NCI-H2196 (cell line): Measurements from ENCODE around the gene FBXO11.
"Not testable (repeated sequence)": the region's sequence is repeated elsewhere in the genome, so short reads cannot be mapped to it uniquely, and the experiment has no call there.

Experiments used
- DNase-seq: peaks from one replicate; lab custom pipeline; 2025; ENCODE audit not compliant: unreplicated experiment; lab: John Stamatoyannopoulos, UW

The FBXO11 gene

DNA sequence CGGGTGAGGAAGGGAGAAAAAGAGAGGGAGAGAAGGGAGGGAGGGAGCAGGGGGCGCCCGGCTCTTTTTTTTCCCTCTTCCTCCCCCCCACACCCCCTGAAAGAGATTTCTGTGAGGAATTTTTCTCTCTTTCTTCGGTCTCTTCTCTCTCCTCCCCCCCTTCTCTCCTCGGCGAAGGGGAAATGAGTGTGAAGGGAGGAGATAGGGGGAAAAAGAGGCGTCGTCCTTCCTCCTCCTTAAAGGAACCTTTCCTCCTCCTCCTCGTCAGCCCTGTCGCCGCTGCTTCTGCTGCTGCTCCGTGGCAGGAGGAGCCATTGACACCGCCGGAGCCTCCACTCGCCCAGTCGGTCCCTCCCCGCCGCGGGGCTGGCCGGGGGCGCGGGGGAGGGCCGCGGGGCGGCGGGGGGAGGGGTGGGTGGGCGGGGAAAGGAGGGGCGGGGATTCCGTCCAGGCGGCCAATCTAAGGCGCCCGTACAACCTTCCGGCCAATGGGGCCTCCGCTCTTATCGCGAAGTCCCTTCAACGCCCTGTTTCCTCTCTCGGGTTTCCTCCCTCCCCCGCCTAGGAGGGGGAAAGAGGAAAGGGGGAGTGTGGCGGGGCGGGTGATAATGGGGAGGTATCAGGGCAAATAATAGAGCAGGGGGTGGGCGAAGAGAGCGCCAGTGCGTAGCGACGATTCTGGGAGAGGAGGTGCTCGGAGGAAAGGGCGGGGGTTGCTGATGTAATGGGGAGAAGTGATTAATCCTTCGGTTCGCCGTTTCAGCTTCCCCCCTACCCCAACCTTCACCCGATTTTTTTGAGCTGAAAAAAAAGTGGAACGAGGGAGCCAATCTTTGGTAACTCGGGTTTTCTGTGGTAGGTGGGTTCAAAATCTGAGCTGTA lies at the start of gene FBXO11:
FBXO11 (minus strand) TSS at position 342 of the 882 bp plus-strand sequence. CDS start 778 bp downstream, outside the sequence.
- DNase-seq = peak; percentile 97

DNA sequence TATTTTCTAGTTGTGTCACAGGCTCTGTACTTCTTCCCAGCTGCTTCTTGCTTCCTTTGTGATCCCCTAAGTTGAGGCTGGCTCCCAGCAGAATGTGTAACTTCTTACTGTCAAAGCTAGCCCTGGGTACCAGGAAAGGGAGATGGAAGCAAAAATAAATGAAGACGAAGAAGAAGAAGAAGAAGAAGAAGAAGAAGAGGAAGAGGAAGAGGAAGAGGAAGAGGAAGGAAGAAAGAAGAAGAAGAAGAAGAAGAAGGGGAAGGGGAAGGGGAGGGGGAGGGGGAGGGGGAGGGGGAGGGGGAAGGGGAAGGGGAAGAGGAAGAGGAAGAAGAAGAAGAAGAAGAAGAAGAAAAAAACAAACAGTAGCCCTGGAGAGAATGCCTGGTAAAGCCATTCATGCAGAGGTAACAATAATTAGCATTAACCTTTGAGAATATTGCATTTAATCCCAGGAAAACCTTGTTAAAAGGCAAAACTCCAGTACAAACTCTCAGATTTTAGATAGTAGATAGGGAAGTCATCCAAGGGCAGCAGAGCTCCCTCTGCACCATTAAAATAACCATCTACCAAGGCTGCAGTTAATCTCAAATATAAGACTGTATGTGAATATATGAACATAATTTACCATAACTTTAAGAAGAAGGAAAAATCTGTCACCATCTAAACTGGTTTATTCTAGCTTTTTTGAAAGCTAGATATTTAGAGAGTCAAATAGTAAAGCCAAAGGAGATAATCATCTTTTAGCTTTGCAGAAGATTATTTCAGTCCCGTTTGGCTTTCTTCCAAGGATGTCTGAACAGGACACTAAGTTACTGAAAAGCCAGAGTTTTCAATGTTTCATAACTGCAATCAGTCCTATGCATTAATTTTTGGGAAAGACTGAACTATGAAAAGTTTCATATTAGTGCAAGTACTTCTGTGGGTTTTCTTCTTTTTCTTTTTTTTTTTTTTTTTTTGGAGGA lies 44.3 kb upstream of the FBXO11 start:
- no peak for DNase-seq

DNA sequence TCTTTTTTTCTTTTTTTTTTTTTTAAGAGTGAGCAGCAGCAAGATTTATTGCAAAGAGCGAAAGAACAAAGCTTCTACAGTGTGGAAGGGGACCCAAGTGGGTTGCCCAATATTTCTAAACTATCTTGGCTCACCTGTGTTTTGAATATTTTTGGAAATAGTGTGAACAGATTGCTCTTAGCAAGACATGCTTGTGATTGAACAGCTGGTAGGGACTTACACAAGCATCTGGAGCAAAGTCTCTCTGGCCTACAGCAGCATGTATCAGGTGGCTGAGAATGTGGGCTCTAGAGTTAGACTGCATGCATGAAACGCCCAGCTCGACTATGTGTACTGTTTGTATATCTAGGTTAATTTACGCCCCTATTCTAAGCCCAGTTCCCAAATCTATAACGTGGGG lies 40.3 kb upstream of the FBXO11 start:
- no peak for DNase-seq

DNA sequence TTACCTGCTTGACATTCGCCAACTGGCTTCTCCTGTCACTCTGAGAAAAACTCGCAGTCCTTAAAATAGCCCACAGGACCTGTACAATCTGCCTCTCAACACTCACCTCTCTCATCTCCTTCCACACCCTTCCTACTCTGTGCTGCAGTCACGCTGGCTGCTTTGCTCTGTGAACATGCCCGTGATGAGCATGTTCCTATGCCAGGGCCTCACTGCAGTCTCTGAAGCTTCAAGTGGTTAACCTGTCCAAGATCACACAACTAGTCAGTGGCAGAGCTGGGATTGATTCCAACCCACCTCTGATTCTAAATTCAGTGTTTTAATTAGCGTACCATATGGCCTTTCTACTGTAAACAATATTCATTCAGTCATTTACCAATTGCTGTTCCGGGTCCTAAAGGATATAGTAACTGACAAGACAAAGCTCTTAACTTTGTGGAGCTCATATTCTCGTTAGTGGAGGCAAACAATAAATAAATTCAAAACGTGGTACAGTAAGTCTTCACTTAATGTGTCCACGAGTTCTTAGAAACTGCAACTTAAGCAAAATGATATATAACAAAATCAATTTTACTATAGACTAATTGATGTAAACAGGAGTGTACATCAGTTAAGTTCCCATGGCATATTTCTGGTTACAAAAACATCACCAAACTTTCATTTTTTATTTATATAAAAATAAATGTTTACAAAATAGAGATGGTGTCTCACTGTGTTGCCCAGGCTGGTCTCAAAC lies 38.9 kb upstream of the FBXO11 start:
- no peak for DNase-seq

DNA sequence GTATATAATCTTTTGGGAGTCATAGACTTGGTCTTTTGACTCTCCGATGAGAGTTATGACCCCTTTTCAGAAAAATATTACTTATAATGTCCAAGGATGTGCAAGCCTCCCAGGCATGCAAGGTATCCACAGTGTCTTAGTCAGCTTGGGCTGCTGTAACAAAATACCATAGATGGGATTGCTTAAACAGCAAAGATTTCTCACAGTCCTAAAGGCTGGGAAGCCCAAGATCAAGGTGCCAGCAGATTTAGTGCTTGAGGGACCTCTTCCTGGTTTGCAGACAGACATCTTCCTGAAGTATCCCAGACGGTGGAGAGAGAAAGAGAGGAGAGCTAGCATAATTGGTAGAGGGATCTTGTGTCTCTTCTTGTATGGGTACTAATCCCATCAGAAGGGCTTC lies 35.6 kb upstream of the FBXO11 start:
- no peak for DNase-seq

DNA sequence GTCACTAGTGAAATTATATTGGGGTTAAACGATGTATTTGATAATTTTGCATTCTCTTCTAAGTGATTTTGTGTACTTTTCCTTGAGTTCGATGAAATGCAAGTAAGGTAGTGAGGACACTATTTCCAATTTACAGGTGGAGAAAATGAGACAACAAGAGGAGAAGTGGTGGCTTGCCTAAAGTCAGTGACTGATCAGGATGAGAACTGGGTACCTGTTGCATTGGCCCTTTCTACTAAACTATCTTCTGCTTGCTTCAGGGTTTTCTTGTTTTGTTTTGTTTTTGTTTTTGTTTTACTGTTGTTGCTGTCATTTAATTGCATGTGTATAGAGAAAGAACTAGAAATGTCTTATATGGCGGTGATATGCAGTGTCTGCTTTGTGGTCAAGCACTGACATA lies 31.4 kb upstream of the FBXO11 start:
- DNase-seq = no peak

DNA sequence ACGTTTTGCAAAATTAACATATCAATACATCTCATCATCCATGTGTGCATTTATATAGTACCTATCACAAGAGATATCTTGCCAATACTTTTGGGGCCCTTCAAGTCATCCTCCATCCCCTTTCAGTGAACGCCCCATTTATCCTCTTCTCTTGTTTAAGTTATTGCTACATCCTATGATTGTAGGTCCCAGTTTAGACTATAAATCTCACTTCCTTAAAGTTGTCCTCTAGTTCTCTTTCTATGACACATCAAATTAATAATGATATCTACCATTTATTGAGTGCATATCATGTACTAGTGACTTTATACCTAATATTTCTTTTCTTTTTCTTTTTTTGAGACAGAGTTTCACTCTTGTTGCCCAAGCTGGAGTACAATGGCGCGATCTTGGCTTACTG lies 28.8 kb upstream of the FBXO11 start:
- DNase-seq = no peak

DNA sequence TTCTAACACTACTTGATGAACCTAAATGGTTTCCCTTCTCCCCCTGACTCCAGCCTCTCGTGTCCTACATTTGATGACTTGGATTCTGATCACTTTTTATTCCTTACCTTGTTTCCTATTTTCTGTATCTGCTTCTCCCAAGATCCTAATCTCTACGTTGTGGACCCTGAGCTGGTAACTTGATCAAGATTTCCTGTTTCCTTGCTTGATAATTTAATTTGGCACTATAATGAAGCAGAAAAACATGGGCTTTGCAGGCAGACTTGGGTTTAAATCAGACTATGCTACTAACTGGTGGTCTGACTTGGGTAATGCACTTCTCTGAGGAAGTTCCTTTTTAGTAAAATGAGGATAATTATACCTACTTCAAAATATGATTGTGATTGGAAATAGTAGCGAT lies 11.7 kb upstream of the FBXO11 start:
- no peak for DNase-seq

DNA sequence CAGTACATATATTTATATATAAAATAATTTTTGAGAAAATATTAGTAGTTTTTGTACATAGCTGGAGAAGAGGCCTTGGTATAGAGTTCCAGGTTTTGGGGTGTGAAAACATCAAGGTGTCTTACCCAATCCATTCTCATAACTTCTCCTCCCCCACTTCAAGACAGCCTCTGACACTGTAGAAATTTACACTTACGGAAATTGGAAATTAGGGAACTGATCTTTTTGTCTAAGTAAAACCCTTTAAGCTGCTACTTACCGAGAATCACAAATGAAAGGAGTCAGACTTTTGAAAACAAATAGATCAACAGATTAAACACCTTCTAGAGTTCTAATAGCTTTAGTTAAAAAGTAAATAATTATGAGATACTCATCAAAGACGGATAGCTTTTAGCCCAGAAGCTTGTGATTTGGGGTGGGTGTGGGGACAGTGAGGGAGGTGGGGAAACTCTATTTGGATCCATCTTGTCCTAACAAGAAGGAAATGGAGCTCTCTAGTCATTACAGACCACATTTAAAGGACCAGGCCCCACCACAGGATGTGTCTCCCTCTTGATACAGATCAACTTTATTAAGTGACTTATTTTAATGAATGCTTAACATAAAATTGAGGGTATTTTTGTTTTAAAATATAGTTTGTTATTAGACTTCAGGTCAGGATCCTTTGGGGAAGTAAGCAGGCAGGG lies 11.1 kb upstream of the FBXO11 start:
- DNase-seq = no peak

DNA sequence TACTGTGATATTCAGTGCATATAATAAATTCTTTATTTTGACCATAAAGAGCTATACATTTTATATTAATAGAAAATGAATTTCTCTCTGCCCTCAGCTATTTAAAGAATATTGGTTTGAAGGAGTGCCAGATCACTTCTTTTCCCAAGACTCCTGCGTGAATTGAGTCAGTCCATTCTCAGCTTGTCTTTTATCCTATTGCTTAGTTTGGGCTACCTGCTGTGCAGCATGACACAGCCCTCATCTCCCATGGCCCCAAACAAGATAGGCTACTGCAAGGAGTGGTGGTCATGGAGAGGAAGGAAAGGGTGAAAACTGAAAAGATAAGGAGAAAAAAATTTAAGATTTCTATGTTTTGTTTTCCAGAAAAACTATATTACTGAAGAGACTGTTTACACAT lies 10.1 kb upstream of the FBXO11 start:
- no peak for DNase-seq

DNA sequence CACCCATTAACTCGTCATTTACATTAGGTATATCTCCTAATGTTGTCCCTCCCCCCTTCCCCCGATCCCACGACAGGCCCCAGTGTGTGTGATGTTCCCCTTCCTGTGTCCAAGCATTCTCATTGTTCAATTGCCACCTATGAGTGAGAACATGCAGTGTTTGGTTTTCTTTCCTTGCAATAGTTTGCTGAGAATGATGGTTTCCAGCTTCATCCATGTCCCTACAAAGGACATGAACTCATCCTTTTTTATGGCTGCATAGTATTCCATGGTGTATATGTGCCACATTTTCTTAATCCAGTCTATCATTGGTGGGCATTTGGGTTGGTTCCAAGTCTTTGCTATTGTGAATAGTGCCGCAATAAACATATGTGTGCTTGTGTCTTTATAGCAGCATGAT lies 4.4 kb upstream of the FBXO11 start:
- DNase-seq = not testable (repeated sequence)

DNA sequence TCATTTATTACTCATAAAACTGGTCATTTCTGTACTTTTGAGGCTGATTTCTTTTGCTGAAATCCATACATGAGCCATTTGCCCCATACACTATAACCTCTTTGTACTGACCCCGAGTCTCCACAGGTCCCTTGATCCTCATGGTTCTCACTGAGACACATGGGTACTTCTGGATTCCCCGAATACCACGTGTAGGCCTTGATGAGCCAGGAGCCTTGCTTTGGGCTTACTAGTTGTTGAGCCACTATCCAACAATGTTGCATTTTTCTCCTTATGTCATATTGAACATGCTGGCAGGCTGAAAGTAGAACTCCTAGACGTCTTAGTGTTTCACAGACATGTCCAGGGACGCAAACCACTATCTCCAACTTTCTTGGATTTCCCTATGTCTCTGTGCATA lies 2.4 kb upstream of the FBXO11 start:
- DNase-seq = no peak

DNA sequence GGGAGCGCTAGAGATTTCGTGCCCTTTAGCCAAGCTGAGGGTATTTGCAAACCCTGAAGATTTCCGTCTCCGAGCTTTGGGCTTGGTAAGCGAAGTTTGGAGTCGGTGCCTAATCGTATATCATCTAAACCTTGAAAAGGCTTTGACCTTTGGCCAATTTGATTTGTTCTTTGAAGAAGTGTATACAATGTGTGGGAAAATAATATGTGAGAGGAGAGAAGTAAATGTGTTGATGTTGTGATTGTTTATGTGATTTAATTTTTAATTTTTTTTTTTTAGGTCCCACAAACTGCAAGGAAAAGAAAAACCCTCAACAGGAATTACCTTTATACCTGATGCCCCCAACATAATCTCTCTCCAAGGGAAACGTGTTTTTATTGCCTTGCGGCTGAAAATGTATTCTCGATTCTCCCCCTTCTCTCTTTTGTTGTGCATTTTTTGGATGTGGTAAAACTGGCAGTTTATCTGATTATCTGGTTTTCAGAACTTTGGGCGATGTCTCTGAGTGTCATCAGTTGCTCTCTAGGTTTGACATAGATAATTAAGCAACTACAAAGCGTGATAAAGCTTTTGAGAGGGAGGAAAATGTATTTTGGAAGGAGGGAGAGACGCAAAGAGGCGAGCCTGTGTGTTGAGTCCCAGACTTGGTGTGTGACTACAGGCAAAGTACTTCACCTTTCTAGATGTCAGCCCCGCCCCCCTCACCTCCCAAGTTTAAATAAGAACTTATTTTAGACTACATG lies 912 bp upstream of the FBXO11 start:
- DNase-seq = no peak

DNA sequence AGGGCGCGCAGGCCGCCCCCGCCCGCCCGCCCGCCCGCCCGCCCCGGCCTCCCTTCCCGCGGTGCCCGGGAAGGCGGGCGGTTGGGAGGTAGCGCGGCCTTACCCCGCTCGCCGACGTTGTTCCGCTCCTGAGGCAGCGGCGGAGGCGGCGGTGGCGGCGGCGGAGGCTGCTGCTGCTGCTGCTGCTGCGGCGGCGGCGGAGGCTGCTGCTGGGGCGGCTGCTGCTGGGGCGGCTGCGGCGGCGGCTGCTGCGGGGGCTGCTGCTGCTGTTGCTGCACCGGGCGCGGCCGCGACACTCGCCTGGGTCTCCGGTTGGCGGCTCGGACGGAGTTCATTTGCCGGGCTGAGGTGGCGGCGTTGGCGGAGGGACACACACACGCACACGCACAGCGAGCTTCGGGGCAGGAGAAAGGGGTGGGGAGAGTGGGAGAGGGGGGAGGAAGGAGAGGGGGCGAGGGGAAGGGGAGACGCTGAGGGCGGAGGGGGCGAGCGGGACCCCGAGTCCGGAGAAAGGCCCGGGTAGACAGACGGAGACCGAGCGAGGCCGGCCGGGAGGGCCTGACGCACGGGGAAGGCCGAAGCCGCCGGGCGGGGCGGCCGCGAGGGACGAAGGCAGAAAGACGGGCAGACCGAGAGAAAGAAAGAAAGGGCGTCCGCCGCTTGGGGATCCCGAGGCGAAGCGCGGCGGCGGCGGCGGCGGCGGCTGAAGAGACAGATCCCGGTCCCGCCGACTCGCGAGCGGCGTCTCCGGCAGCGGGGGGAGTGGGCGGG lies 727 bp downstream of the FBXO11 start:
- DNase-seq = no peak

DNA sequence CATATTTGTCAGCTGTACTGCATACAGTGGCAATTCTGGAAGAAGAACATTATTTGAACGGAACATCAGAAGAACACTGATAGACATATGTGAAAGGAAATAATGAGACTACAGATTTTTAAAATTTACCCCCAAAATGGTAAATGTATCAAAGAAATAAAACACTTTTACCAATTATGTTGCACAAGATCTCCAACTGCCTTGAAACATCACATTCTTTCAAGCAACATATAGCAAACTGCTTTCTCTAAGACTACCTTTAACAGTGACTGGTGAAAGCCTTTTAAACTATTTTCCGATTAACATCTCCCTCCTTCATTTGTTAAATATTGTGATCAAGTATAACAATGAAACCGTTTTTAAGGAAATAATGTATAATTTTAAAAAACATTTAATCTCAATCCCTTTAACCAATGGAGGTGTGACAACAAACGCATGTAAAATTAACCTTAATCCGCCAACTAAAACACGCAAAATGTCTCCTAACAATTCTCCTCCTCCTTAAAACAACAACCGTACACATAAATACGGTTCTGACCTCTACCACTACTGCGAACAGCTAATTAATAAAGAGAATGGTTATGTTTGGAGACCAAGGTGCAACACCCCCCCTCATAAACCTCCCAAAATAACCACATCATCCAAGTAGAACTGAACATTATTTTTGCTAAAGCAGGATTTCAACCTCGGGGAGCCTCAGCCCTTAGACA lies 2.4 kb downstream of the FBXO11 start:
- DNase-seq = no peak

DNA sequence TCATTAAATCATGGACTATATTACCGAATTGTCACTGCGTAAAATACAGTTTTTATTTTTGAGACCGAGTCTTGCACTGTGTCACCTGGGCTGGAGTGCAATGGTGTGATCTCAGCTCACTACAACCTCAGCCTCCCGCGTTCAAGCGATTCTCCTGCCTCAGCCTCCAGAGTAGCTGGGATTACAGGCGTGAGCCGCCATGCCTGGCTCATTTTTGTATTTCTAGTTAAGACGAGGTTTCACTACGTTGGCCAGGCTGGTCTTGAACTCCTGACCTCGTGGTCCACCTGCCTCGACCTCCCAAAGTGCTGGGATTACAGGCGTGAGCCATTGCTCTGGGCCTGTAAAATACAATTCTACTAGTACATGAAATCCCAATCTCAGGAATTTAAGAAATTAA lies 4.4 kb downstream of the FBXO11 start:
- not testable (repeated sequence) for DNase-seq

DNA sequence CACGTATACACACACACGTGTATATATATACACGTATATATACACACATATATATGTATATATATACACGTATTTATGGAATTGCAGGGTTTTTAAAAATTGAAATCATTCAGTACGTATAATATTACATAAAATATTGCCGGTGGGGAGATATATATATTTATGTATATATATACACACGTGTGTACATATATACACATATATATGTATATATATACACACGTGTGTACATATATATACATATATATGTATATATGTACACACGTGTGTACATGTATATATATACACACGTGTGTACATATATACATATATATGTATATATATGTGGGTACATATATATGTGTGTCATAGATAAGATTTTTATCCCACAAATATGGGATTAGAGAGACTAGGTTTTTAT lies 5.4 kb downstream of the FBXO11 start:
- DNase-seq = no peak
